AG04449 (cell line): ENCODE measurements around the gene CLCNKA.

Experiments
- CTCF ChIA-PET: fragments of 350-600 bp; formaldehyde crosslinking; extraction: SDS; loops from one replicate; lab custom pipeline; 2021; ENCODE audit warnings: antibody characterized with exemption; lab: Yijun Ruan, JAX
- POLR2A ChIA-PET: fragments of 400-600, 350-600 bp; formaldehyde crosslinking; extraction: SDS; loops from one replicate; lab custom pipeline; 2020; ENCODE audit warnings: antibody characterized with exemption, inconsistent platforms; lab: Yijun Ruan, JAX
- DNase-seq: peaks from one replicate; pipeline ENCODE4 v3.0.0-alpha.2; 2010; ENCODE audit warnings: low read depth, low spot score
- H3K4me3 ChIP-seq: 2 replicates; pipeline ENCODE4 v1.5.1; 2011; ENCODE audit warnings: low read depth, mild to moderate bottlenecking, control low read depth, low read length
- TF ChIP-seq, protein P1 (sequence below): IDR thresholded peaks from one replicate; pipeline ENCODE4 v1.5.1; 2011; ENCODE audit warnings: mild to moderate bottlenecking, moderate library complexity, low read length, control low read depth, inconsistent platforms; ENCODE audit not compliant: insufficient read depth; ENCODE audit errors: missing control alignments

Gene CLCNKA

DNA sequence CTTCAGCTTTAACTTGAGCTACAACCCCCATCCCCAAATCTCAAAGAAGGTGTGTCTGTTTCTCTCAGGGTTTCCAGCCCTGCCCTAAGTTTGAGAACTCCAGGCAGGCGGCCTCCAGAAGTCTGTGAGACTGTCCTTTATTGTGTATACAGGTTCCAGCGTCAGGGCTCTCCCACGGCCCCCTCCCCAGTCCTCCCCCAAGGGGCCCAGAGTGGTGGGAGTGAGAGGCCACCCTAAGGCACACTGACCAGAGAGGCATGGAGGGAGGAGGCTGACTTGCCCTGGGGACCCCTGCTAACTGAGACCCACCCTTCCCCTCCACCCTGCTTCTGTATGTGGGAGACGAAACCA is 8.0 kb upstream of the CLCNKA start:
- TF ChIP-seq, protein P1, sequence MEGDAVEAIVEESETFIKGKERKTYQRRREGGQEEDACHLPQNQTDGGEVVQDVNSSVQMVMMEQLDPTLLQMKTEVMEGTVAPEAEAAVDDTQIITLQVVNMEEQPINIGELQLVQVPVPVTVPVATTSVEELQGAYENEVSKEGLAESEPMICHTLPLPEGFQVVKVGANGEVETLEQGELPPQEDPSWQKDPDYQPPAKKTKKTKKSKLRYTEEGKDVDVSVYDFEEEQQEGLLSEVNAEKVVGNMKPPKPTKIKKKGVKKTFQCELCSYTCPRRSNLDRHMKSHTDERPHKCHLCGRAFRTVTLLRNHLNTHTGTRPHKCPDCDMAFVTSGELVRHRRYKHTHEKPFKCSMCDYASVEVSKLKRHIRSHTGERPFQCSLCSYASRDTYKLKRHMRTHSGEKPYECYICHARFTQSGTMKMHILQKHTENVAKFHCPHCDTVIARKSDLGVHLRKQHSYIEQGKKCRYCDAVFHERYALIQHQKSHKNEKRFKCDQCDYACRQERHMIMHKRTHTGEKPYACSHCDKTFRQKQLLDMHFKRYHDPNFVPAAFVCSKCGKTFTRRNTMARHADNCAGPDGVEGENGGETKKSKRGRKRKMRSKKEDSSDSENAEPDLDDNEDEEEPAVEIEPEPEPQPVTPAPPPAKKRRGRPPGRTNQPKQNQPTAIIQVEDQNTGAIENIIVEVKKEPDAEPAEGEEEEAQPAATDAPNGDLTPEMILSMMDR: no peak
- CTCF ChIA-PET: interaction anchor here (0.8 to 9.5 kb wide), 6 partner anchors 12 to 222 kb away, joined by 3 to 129 read pairs (median 6); no protein-coding TSS in a partner anchor
- H3K4me3 ChIP-seq: no peak overlapping the region
- POLR2A ChIA-PET: no interaction called here
- no peak for DNase-seq

DNA sequence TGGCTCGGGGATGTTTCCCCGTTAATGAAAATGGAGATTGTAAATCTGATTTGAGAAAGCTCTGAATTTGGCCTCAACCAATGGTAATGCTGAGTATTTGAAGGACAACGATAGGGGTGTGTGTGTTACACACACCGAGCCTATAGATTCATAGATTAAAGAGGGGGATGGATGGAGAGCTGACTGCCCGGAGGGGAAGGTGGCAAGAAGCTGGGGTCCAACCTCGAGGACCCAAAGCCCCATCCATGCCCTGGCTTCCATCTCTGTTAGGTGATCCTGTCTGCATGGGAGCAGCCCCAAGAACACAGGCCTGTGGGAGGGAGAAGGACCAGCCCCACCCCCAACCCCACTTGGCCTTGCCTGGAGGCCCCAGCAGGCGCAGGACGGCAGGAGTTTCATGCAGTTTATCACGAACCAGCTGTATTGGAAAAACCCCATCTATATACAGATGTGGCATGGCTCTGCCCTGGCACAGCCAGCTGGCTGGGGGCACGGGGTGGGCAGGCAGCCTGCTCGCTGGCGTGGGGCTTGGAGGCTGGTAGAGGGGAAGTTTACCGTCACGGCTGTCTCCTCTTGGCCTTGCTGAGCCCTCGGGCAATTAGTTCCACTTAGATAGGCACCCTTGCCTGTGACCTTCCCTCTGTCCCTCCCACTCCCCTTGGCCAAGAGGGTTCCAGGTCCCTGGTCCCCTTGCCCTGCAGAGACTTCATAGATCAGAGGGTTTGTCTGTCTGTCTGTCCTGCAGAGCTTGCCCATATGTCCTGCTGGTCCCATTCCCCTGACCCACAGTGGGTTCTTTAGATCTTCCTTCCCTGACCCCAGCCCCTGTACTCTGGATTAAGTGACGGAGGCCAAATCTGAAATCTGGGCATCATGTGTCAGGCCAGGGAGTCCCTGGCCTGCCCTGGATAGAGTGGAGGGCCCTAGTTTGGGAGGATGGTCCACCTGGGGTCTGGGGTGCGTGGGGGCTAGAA is 7.0 kb upstream of the CLCNKA start:
- TF ChIP-seq, protein P1: no peak
- ChIA-PET CTCF (interaction anchor here (0.7 to 9.5 kb wide), 7 partner anchors 11 to 223 kb away, joined by 3 to 129 read pairs (median 5); no protein-coding TSS in a partner anchor), POLR2A (no interaction called here)
- DNase-seq: no peak
- no peak overlapping the region for H3K4me3 ChIP-seq

DNA sequence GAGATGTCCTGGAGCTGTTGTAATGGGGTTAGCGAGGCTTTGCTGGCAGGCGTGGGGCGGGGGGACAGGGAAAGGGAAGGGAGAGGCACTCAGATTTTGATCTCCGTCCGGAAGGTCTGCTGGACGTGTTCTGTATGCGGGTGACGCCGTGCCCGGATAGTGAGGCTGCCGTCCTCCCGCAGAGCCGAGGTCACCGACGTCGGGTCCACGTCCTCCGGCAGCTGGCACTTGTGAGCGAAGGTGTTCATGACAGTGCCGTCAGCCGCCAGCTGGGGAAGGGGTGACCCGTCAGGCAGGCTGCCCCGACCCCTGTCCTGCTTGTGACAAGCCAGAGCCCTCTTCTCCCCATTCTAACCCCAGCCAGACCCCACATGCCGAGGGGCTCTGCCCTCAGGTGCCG is 6.3 kb upstream of the CLCNKA start:
- ChIA-PET POLR2A (no interaction called here), CTCF (interaction anchor here (1.7 kb wide), 1 partner anchor 63 kb away, joined by 7 read pairs; no protein-coding TSS in a partner anchor)
- no peak for DNase-seq
- TF ChIP-seq, protein P1: no peak
- H3K4me3 ChIP-seq: no peak overlapping the region

DNA sequence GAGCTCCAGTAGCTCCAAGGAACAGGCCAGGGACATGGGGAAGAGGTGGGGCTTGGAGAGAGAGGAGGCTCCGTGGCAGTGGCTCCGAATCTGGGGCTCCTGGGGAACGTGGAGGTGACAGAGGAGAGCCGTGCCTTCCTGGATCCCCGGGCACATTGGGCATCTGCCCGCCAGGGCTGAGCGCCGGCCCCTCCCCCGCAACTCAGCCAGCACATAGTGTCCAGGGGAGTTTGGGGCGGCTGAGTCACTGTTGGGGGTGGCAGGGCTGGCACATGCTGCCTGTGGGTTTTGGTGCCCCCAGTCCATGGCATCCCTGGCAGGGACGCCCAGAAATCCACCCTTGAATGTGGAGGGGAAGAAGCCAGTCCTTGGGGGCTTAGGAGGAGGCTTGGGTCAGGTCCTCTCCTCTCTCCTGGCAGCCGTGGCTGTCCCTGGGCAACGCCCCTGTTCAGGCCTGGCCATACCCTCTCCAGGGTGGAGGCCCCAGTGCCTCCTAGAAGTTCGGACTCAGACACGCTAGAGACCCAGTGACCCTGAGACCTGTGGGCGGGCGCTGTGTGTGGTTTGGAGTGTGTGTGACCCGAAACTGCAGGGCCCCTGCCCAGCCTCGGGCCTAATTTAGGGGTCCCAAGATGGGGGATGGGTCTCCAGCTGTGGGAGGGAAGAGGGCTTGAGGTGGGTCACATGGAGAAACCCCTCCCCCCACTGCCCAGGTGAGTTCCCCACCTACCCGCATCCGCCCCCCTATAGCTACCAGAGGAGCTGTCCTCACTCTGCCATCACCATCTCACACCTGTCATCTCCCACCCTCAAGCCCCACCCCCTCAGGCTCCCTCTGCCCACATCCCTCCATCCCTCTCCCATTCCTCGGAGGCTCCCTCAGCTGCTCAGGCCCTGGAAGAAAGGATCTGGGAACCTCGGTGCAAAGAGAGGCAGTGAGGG is 5.6 kb upstream of the CLCNKA start:
- TF ChIP-seq, protein P1: no peak
- ChIA-PET POLR2A (no interaction called here), CTCF (interaction anchor here (3.4 to 8.1 kb wide), 2 partner anchors 8 to 40 kb away, joined by 15 to 97 read pairs; no protein-coding TSS in a partner anchor)
- no peak overlapping the region for H3K4me3 ChIP-seq
- DNase-seq: no peak

GRCh38 chr1:16017076-16017460 is 4.8 kb upstream of the CLCNKA start:
- CTCF ChIA-PET: interaction anchor here (1.2 to 8.1 kb wide), 3 partner anchors 9 to 225 kb away, joined by 3 to 97 read pairs (median 15); no protein-coding TSS in a partner anchor
- H3K4me3 ChIP-seq: peak overlapping the region; percentile 25
- TF ChIP-seq, protein P1: no peak
- no peak for DNase-seq
- POLR2A ChIA-PET: no interaction called here
